NB4 (cell line): ENCODE data around the gene KAZN.

Source experiments
- DNase-seq: peaks from one replicate; pipeline ENCODE4 v3.0.0; 2010; ENCODE audit warnings: low read depth
- H3K4me3 ChIP-seq: one replicate; pipeline ENCODE4 v1.5.1; 2011; ENCODE audit warnings: mild to moderate bottlenecking, low read depth, low read length, moderate library complexity
- CTCF ChIP-seq: IDR thresholded peaks from one replicate; pipeline ENCODE4 v1.5.1; 2012; ENCODE audit warnings: low read depth, low read length
- MYC ChIP-seq: IDR thresholded peaks from 2 replicates; pipeline ENCODE4 v1.6.1; 2011; ENCODE audit warnings: low read depth, low read length
- POLR2A ChIP-seq: IDR thresholded peaks from 2 replicates; pipeline ENCODE4 v1.6.1; 2011; ENCODE audit warnings: mild to moderate bottlenecking; ENCODE audit not compliant: insufficient read length; ENCODE audit errors: extremely low read depth
- TF ChIP-seq, protein P1 (sequence below): IDR thresholded peaks from 2 replicates; pipeline ENCODE4 v1.6.1; 2011; ENCODE audit warnings: low read depth, low read length

Gene KAZN

GRCh38 chr1:15012822-15013221 lies 414.3 kb downstream of the KAZN start:
- TF ChIP-seq, protein P1, sequence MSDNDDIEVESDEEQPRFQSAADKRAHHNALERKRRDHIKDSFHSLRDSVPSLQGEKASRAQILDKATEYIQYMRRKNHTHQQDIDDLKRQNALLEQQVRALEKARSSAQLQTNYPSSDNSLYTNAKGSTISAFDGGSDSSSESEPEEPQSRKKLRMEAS, result no peak
- no peak for TF ChIP-seq POLR2A
- TF ChIP-seq MYC, result no peak
- TF ChIP-seq CTCF, result no peak
- no peak for DNase-seq
- H3K4me3 ChIP-seq, result no peak overlapping the region

- no peak for DNase-seq
- no peak overlapping the region for H3K4me3 ChIP-seq
- TF ChIP-seq CTCF (no peak), POLR2A (no peak), MYC (no peak)
- TF ChIP-seq, protein P1, result no peak
These were observed 415.3 kb downstream of the KAZN start for GRCh38 chr1:15013767-15014166.

DNA sequence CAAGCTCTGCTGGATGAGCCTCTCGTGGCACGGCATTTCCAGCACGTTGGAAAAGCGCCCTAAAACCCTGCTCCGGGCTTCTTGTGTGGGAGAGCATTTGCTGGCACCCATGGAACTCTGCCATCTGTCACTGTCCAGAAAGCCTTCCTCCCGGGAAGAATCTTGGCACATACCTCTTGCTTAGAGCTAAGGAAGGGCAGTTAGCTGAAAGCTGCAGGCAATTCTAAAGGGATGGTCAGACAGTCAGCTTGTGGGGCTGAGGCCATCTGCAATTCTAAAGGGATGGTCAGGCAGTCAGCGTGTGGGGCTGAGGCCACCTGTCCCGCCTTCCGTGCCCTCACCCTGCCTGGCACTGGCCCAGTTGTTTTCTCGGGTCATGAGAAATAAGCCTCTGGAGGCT lies 416.0 kb downstream of the KAZN start:
- no peak for DNase-seq
- TF ChIP-seq POLR2A (no peak), MYC (no peak), CTCF (no peak)
- TF ChIP-seq, protein P1, result no peak
- no peak overlapping the region for H3K4me3 ChIP-seq

- DNase-seq, result peak; percentile 18
- no peak overlapping the region for H3K4me3 ChIP-seq
- TF ChIP-seq CTCF (no peak), POLR2A (no peak), MYC (no peak)
- TF ChIP-seq, protein P1, result no peak
These were observed 417.5 kb downstream of the KAZN start for GRCh38 chr1:15016001-15016400.

GRCh38 chr1:15016526-15016925 lies 418.0 kb downstream of the KAZN start:
- no peak overlapping the region for H3K4me3 ChIP-seq
- DNase-seq, result peak; percentile 66
- TF ChIP-seq MYC (no peak), CTCF (no peak), POLR2A (no peak)
- TF ChIP-seq, protein P1, result no peak

DNA sequence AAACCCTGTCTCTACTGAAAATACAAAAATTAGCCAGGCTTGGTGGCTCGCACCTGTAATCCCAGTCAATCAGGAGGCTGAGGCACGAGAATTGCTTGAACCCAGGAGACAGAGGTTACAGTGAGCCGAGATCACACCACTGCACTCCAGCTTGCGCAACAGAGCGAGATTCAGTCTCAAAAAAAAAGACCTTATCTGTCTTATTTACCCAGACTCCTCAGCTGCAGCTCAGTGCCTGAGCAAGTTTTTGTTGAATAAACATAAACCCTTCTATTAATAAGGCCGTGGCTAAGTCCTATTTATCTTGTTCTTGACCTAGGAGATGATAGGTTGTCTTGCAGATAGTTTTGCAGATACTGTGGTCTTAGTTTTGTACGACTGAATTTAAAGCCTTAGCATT lies 418.6 kb downstream of the KAZN start:
- peak; percentile 28 for DNase-seq
- H3K4me3 ChIP-seq, result no peak overlapping the region
- TF ChIP-seq CTCF (no peak), POLR2A (no peak), MYC (no peak)
- TF ChIP-seq, protein P1, result no peak
